ENCODE data around the gene CHD9.
"Not testable (repeated sequence)": the region's sequence is repeated elsewhere in the genome, so short reads cannot be mapped to it uniquely, and the experiment has no call there.

Gene CHD9

DNA sequence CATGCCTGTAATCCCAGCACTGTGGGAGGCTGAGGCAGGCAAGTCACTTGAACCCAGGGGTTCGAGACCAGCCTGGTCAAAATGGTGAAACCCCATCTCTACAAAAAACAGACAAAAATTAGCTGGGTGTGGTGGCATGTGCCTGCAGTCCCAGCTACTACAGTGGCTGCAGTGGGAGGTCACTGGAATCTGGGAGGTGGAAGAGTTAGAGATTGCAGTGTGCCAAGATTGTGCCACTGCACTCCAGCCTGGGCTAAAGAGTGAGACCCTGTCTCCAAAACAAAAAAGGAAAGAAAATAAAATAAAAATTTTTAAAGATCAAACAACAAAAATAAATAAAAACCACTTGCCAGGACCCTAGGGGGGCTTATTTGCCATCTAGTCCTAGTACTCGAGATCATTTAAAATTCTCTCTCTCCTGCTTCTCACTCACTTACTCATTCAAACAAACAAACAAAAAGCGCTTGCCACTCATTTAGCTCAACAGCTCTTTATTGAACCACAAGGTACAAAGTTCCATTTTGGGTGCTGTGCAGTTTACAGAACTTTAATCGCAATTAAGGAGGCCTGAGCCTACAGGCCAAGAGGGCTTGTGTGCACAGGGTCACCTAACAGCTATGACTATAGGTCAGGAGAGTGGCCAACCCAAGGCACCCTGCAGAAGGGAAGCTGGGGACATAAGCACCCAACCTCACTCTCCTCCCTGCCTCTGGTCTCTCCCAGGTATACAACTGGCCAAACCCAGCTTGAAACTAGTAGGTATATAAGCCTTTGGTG is 6.5 kb upstream of the CHD9 start:
- DNase-seq (ENCODE audit: low read depth), result no peak
- no peak for TF ChIP-seq CTCF (IDR thresholded peaks at IDR 0.05; ENCODE audit: insufficient read depth, low read depth, low read length, missing control alignments)
- no peak overlapping the region for H3K4me3 ChIP-seq (ENCODE audit: low read depth, low read length)

DNA sequence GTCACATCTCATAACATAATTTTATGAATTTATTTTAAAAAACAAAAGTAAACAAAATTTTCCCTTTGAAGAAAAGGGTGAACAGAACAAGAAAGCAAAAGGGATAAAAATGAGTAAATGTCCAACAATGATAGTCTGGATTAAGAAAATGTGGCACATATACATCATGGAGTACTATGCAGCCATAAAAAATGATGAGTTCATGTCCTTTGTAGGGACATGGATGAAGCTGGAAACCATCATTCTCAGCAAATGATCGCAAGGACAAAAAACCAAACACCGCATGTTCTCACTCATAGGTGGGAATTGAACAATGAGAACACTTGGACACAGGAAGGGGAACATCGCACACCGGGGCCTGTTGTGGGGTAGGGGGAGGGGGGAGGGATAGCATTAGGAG is 3.5 kb upstream of the CHD9 start:
- H3K4me3 ChIP-seq (ENCODE audit: low read depth, low read length); DNase-seq (ENCODE audit: low read depth): not testable (repeated sequence)

DNA sequence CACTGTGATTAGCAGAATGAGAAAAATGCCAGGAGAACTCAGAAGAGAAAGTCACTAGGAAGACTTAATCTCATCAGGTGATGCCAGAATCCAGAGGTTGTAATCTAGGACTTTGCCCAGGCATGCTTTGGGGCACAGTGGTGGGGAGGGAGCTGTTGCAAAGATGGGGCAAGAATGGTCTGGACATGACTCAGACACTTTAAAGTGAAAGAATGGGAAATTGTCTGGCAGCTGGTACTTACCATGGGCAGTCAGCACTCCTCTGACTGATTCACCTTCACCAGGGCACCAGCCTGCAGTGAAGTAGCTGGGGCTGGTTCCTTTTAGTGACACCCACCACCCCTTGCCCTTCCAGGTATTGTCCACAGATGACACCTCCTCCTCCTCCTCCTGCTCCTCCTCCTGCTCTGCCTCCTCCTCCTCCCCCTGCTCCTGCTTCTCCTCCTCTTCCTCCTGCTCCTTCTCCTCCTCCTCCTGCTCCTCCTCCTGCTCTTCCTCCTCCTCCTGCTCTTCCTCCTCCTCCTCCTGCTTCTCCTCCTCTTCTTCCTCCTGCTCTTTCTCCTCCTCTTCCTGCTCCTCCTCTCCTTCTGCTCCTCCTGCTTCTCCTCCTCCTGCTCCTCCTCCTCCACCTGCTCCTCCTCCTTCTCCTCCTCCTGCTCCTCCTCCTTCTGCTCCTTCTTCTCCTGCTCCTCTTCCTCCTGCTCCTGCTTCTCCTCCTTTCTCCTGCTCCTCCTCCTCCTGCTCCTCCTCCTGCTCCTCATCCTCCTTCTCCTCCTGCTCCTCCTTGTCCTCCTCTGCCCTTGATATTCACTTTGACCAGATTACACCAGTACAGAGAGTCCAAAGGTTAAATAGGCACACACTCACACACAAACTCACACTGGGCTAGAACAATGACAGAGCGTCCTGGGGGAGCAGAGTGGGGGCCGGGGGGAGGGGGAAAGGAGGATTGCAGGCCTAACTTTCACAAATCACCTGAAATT is 2.0 kb upstream of the CHD9 start, which contains the start of gene CHD9NB:
TSS of gene CHD9NB (minus strand) at position 379 of the 983 bp plus-strand sequence. CDS start 8,739 bp downstream, outside the sequence.
- DNase-seq (ENCODE audit: low read depth), result peak; percentile 65
- no peak for TF ChIP-seq CTCF (IDR thresholded peaks at IDR 0.05; ENCODE audit: insufficient read depth, low read depth, low read length, missing control alignments)
- peak within 1 kb of the TSS; percentile 49 for H3K4me3 ChIP-seq (ENCODE audit: low read depth, low read length)

DNA sequence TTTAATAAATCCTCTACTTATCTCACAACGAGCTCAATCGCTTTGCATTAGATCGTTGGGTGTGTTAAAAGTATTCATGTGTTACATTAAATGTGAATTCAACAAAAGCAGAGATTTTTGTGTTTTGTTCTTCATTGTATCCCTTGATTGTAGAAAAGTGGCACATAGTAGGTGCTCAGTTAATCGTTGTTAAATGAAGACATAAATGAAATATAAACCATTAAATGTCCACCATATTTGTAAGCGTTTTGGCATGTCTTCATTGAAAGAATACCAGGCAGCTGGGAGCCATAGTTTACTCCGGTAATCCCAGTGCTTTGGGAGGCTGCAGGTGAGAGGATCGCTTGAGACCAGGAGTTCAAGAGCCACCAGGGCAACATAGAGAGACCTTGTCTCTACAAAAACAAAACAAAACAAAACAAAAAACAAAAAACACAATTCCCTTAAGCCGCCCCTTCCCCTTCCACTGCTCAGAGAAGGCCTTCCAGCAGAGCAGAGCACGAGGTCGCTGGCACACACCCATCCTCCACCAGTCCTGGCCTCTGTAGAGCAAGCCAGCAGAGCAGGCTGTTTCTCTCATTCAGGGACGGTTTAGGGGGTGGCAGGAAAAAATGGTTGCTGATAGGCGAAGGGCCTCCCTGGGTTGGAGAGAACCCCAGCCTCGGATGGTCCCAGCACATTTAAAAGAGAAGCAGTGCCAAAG is 673 bp upstream of the CHD9 start:
- peak; percentile 72 for DNase-seq (ENCODE audit: low read depth)
- no peak for TF ChIP-seq CTCF (IDR thresholded peaks at IDR 0.05; ENCODE audit: insufficient read depth, low read depth, low read length, missing control alignments)

DNA sequence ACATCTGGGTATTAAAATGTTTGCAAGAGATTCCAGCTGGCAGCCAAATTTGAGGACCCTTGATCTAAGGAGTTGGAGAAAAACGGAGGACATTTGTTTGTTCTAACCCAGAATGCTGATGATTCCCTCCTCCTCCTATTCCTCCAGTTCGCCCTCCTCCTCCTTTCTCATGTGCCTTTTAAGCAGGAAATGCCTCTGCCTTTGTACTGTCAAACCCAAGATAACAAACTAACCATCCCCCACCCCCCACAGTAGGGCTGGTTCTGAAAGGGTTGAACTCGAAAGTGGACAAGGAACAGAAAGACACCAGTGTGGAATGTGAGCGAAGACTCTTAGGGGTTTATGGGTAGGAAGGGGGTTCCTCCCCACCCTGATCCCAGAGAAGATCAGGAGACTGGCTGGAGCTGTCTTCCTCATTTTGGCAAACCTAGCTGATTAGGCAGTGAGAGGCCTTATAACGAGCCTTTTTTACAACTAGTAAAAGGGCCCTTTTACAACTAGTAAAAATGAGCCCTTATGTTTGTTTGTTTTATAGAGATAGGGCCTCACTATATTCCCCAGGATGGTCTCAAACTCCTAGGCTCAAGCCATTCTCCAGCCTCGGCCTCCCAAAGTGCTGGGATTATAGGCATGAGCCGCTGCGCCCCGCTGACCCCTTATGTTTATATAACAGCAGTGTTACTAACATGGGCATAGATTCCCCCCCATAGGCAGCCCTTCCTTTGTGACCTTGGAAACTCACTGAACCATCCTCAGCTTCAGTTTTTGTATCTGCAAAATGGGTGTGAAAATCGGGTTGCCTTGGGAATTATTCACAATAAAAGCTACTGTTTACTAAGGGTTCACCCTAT is 975 bp downstream of the CHD9 start:
- no peak for TF ChIP-seq CTCF (IDR thresholded peaks at IDR 0.05; ENCODE audit: insufficient read depth, low read depth, low read length, missing control alignments)
- DNase-seq (ENCODE audit: low read depth), result peak; percentile 71
- peak overlapping the region; percentile 90 for H3K4me3 ChIP-seq (ENCODE audit: low read depth, low read length)

More for the DNA sequence above, 673 bp upstream of the CHD9 start:
- peak overlapping the region; percentile 90 for H3K4me3 ChIP-seq (ENCODE audit: low read depth, low read length)

GRCh38 chr16:53056392-53056881 is 1.6 kb downstream of the CHD9 start:
- H3K4me3 ChIP-seq (ENCODE audit: low read depth, low read length), result peak overlapping the region; percentile 90
- TF ChIP-seq CTCF (IDR thresholded peaks at IDR 0.05; ENCODE audit: insufficient read depth, low read depth, low read length, missing control alignments), result no peak
- DNase-seq (ENCODE audit: low read depth), result no peak
